Subcutaneous abdominal adipose tissue (tissue), 5 donors: ENCODE data around the gene ZNF512B.

Source experiments
- H3K27ac ChIP-seq: one replicate; pipeline ENCODE4 v1.7.0; 2013; ENCODE audit warnings: low read depth, mild to moderate bottlenecking, inconsistent platforms, low read length, moderate library complexity
- H3K27me3 ChIP-seq, 5 donors: one replicate each; pipeline ENCODE4 v1.7.0; 2013; ENCODE audit warnings: low read length in 5 of 5, inconsistent platforms in 1 of 5; ENCODE audit not compliant: control insufficient read depth in 5 of 5, insufficient read depth in 4 of 5
- H3K36me3 ChIP-seq, 5 donors: one replicate each; pipeline ENCODE4 v1.7.0; 2013; ENCODE audit warnings: low read length in 5 of 5; ENCODE audit not compliant: control insufficient read depth in 5 of 5, insufficient read depth in 5 of 5
- H3K4me1 ChIP-seq, 5 donors: one replicate each; pipeline ENCODE4 v1.7.0; 2013; ENCODE audit warnings: low read length in 5 of 5, mild to moderate bottlenecking in 3 of 5, moderate library complexity in 1 of 5; ENCODE audit not compliant: control insufficient read depth in 5 of 5, insufficient read depth in 5 of 5
- H3K4me3 ChIP-seq, 5 donors: one replicate each; pipeline ENCODE4 v1.7.0; 2013; ENCODE audit warnings: low read length in 5 of 5, low read depth in 1 of 5
- H3K9ac ChIP-seq, 5 donors: one replicate each; pipeline ENCODE4 v1.7.0; 2013; ENCODE audit warnings: low read length in 5 of 5, mild to moderate bottlenecking in 4 of 5, moderate library complexity in 3 of 5
- H3K9me3 ChIP-seq, 5 donors: one replicate each; pipeline ENCODE4 v1.7.0; 2013; ENCODE audit warnings: low read length in 5 of 5; ENCODE audit not compliant: control insufficient read depth in 5 of 5
- donor health status: healthy.
- donor health status: healthy.
- donor health status: healthy.
- donor health status: healthy.
- donor health status: healthy.

The ZNF512B gene

GRCh38 chr20:63942969-63943807 is 26.5 kb downstream of the ZNF512B start:
- Histone ChIP-seq H3K9me3 (no peaks in the 10 kb centered on the region), H3K27me3 (no peaks in the 10 kb centered on the region), H3K36me3 (peaks cover 0 to 68% (median 55%) of the 10 kb centered on the region in 5 donors), H3K4me1 (peaks cover under 1 to 36% (median 27%) of the 10 kb centered on the region in 5 donors), H3K4me3 (no peak overlapping the region), H3K27ac (no peak overlapping the region), H3K9ac (peak overlapping the region in 1 of 5 donors; percentile 23)

DNA sequence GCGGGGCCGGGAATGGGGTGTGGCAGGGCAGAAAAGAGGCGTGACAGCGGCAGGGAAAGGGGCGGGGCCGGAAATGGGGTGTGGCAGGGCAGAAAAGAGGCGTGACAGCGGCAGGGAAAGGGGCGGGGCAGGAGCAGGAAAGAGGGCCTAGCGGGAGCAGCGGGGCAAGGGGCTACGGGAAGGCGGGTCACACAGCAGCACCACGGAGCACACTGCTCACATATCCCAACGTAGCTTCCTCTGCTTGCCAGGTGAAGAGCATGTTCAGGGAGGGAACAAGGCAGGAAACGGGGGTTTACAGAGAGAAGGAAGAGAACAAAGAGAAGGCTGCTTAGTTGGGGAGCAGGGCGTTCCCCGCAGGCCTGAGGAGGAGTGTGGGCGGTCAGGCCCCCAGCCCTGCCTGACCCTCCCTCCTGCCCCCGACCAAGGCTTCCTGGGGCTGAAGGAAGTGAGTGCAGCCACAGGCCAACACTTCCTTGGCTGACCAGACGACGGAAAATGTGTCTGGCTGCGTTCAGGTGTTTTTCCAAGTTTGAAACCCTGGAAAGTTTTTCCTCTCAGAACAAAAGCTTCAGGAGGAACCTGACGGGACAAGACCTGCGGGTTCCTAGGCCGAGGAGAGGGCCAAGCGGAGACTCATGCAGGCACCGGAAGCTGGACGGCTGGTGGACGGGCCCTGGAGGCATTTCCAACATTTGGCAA is 27.3 kb downstream of the ZNF512B start:
- no peaks in the 10 kb centered on the region for H3K9me3 ChIP-seq
- H3K36me3 ChIP-seq = peaks cover 0 to 72% (median 55%) of the 10 kb centered on the region in 5 donors
- H3K4me1 ChIP-seq = peaks cover 0 to 28% (median 20%) of the 10 kb centered on the region in 5 donors
- peak overlapping the region in 1 of 5 donors; percentile 22 for H3K4me3 ChIP-seq
- H3K27me3 ChIP-seq = no peaks in the 10 kb centered on the region
- H3K9ac ChIP-seq = peak overlapping the region in 1 of 5 donors; percentile 23
- H3K27ac ChIP-seq = no peak overlapping the region

DNA sequence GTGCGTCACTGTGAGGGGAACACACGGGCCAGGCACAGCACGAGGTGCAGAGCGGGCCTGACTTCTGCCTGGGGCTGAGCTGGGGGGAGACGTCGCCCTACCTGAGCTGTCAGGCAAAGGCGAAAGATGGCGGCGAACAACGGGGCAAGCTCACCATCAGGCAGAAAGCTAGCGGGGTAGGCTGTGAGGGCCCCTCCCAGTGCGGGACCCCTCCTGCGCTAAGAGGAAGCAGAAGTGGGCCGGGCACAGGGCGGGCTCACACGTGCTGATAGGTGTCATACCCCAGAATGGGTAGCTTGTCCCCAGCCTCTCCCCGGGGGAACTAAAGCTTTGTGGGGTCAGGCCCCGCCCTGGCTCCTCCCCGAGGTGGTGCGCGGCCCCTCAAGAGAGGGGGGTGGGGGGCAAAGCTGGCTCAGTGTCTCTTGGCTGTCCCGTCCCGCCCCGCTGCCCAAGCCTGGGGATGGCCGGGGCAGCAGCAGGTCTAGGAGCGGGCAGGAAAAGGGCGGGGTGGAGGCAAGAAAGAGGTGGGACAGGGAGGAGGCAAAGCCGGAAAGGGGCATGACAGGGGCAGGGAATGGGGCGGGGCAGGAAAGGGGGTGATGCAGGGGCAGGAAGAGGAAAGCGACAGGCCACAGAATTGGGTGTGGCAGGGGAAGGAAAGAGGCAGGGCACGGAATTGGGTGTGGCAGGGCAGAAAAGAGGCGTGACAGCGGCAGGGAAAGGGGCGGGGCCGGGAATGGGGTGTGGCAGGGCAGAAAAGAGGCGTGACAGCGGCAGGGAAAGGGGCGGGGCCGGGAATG is 28.2 kb downstream of the ZNF512B start:
- Histone ChIP-seq H3K4me3 (no peak overlapping the region), H3K36me3 (peaks cover 0 to 75% (median 55%) of the 10 kb centered on the region in 5 donors), H3K9me3 (no peaks in the 10 kb centered on the region), H3K27ac (no peak overlapping the region), H3K4me1 (peaks cover 0 to 24% (median 15%) of the 10 kb centered on the region in 5 donors), H3K9ac (no peak overlapping the region), H3K27me3 (no peaks in the 10 kb centered on the region)

GRCh38 chr20:63940472-63941266 is 29.1 kb downstream of the ZNF512B start:
- peaks cover 0 to 24% (median 15%) of the 10 kb centered on the region in 5 donors for H3K4me1 ChIP-seq
- H3K36me3 ChIP-seq = peaks cover 0 to 78% (median 56%) of the 10 kb centered on the region in 5 donors
- no peaks in the 10 kb centered on the region for H3K27me3 ChIP-seq
- no peak overlapping the region for H3K9ac ChIP-seq
- no peak overlapping the region for H3K4me3 ChIP-seq
- H3K9me3 ChIP-seq = no peaks in the 10 kb centered on the region
- H3K27ac ChIP-seq = no peak overlapping the region

DNA sequence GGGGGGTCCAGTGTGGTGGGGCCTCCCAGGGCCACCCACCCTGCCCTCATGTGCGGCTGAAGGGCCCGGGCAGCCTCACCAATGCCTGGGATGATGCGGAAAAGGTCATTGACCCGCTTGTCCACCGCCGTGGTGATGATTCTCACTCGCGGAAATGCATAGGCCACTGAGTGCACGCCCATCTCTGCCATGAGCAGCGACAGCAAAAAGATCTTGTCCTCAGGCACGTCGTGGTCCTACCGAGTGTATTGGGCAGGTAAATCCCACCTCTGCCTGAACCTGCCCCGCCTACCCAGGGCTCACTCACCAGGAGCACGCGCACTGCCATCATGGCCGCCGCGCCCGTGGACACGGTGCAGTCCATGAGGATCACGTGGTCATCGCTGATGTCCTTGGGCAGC is 29.7 kb downstream of the ZNF512B start:
- Histone ChIP-seq H3K9me3 (no peaks in the 10 kb centered on the region), H3K27ac (no peak overlapping the region), H3K27me3 (no peaks in the 10 kb centered on the region), H3K4me1 (peaks cover 0 to 24% (median 15%) of the 10 kb centered on the region in 5 donors), H3K4me3 (no peak overlapping the region), H3K36me3 (peaks cover 0 to 78% (median 56%) of the 10 kb centered on the region in 5 donors), H3K9ac (no peak overlapping the region)

- Histone ChIP-seq H3K27ac (no peak overlapping the region), H3K9me3 (no peaks in the 10 kb centered on the region), H3K36me3 (peaks cover 0 to 78% (median 54%) of the 10 kb centered on the region in 5 donors), H3K27me3 (no peaks in the 10 kb centered on the region), H3K4me1 (peaks cover 0 to 24% (median 15%) of the 10 kb centered on the region in 5 donors), H3K9ac (no peak overlapping the region), H3K4me3 (no peak overlapping the region)
These were observed 30.4 kb downstream of the ZNF512B start for GRCh38 chr20:63939061-63939935.

GRCh38 chr20:63937596-63937995 is 32.1 kb downstream of the ZNF512B start:
- Histone ChIP-seq H3K27me3 (no peaks in the 10 kb centered on the region), H3K36me3 (peaks cover 0 to 77% (median 44%) of the 10 kb centered on the region in 5 donors), H3K27ac (no peak overlapping the region), H3K9ac (no peak overlapping the region), H3K4me1 (peaks cover 0 to 9% (median 4%) of the 10 kb centered on the region in 5 donors), H3K9me3 (no peaks in the 10 kb centered on the region), H3K4me3 (no peak overlapping the region)

- Histone ChIP-seq H3K9me3 (no peaks in the 10 kb centered on the region), H3K4me1 (no peaks in the 10 kb centered on the region), H3K4me3 (no peak overlapping the region), H3K27me3 (no peaks in the 10 kb centered on the region), H3K9ac (no peak overlapping the region), H3K27ac (no peak overlapping the region), H3K36me3 (peaks cover 0 to 83% (median 54%) of the 10 kb centered on the region in 5 donors)
These were observed 34.3 kb downstream of the ZNF512B start for GRCh38 chr20:63935447-63935846.
